GM18526 (cell line): ENCODE data around the gene CARD6.

Source experiments
- POLR2A ChIP-seq: IDR thresholded peaks from 3 replicates; pipeline ENCODE4 v1.6.1; 2011; ENCODE audit not compliant: insufficient read length; ENCODE audit errors: extremely low read depth

CARD6 gene

GRCh38 chr5:40846371-40846770, 5.2 kb downstream of the CARD6 start:
- no peak for TF ChIP-seq POLR2A

- TF ChIP-seq POLR2A, result no peak
Measured at GRCh38 chr5:40847525-40847924, 6.4 kb downstream of the CARD6 start.

GRCh38 chr5:40853632-40854192, 12.5 kb downstream of the CARD6 start:
- no peak for TF ChIP-seq POLR2A

- no peak for TF ChIP-seq POLR2A
Measured at GRCh38 chr5:40860711-40861110, 19.5 kb downstream of the CARD6 start.

- TF ChIP-seq POLR2A, result no peak
Measured at GRCh38 chr5:40866844-40867243, 25.7 kb downstream of the CARD6 start.

- TF ChIP-seq POLR2A, result no peak
Measured at GRCh38 chr5:40869384-40869783, 28.2 kb downstream of the CARD6 start.

GRCh38 chr5:40871177-40871576, 30.0 kb downstream of the CARD6 start:
- no peak for TF ChIP-seq POLR2A

GRCh38 chr5:40873286-40873880, 32.2 kb downstream of the CARD6 start:
- no peak for TF ChIP-seq POLR2A

GRCh38 chr5:40875958-40876357, 34.8 kb downstream of the CARD6 start:
- no peak for TF ChIP-seq POLR2A

- TF ChIP-seq POLR2A, result no peak
Measured at GRCh38 chr5:40877371-40877988, 36.3 kb downstream of the CARD6 start.

- TF ChIP-seq POLR2A, result no peak
Measured at GRCh38 chr5:40879163-40879942, 38.2 kb downstream of the CARD6 start.

GRCh38 chr5:40882291-40882690, 41.1 kb downstream of the CARD6 start:
- no peak for TF ChIP-seq POLR2A

- TF ChIP-seq POLR2A, result no peak
Measured at GRCh38 chr5:40904205-40904993, 63.2 kb downstream of the CARD6 start.

GRCh38 chr5:40904994-40905306, 63.8 kb downstream of the CARD6 start:
- no peak for TF ChIP-seq POLR2A

- TF ChIP-seq POLR2A, result no peak
Measured at GRCh38 chr5:40906351-40906751, 65.2 kb downstream of the CARD6 start.

- TF ChIP-seq POLR2A, result no peak
Measured at GRCh38 chr5:40909264-40909663, 68.1 kb downstream of the CARD6 start, which contains the start of gene C7. TSS of gene C7 (plus strand) at chr5:40909497. CDS start at chr5:40909611, 114 bp downstream.

GRCh38 chr5:40909723-40910122, 68.6 kb downstream of the CARD6 start:
- TF ChIP-seq POLR2A, result no peak
